GM12872 (cell line): ENCODE results near the gene SLC22A12.

Experiments
- CTCF ChIP-seq: IDR thresholded peaks from 3 replicates; pipeline ENCODE4 v1.5.1; 2011; ENCODE audit warnings: low read depth, mild to moderate bottlenecking, low read length, moderate library complexity; ENCODE audit not compliant: insufficient read depth

The SLC22A12 gene

DNA sequence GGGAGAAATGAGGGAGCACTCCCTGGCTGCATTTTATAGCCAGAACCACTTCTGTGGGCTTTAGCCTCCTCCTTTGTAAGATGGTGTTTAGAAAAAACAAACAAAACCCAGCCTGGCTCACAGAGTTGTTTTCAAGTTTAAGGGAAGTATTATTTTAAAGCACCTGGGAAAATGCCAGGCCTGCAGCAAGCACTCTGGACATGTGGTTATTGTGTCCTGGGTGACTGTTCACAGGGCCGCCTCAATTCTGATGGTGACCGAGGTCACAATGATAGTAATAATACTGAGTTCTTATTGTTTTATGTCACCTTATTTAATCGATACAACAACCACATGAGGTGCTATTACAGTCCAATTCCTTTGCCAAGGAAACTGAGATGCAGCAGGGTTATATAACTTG lies 20.7 kb upstream of the SLC22A12 start:
- no peak for TF ChIP-seq CTCF

GRCh38 chr11:64571050-64571409 lies 20.0 kb upstream of the SLC22A12 start:
- TF ChIP-seq CTCF: no peak

GRCh38 chr11:64571410-64572091 lies 19.5 kb upstream of the SLC22A12 start:
- TF ChIP-seq CTCF: no peak

GRCh38 chr11:64572143-64572542 lies 18.9 kb upstream of the SLC22A12 start:
- no peak for TF ChIP-seq CTCF

- no peak for TF ChIP-seq CTCF
These were observed 13.8 kb upstream of the SLC22A12 start for GRCh38 chr11:64577202-64577601.

DNA sequence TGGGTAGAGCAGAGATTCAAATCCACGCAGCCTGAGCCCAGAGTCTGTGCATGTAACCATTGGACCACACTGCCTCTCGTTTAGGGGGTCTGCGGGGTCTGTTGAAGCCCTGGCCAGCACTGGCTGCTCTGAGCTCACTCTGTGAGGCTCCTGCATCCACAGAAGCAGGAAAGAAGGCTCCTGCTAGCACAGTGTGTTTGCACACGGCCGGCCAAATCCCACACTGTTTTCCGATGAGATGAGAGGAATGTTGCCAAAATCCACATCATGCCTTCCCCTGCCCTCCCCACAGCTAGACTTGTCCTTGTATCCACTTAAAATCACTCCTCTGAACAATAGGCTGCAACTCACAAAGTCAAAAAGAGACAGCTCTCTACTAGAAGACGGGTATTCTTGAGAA lies 10.6 kb upstream of the SLC22A12 start:
- TF ChIP-seq CTCF: no peak

- TF ChIP-seq CTCF: no peak
These were observed 9.9 kb upstream of the SLC22A12 start for GRCh38 chr11:64581057-64581523.
